CD8-positive, alpha-beta memory T cell (primary cell): ENCODE data around the gene SLC6A14. TPM values are rescaled to one million over a fixed set of nuclear protein-coding genes. Genes with fewer than 3 reads are reported as not detected.

Source experiments
- polyA plus RNA-seq: library from polyadenylated mRNA; unstranded; fragments of 300-500 nt; fragmentation: Illumina TruSeq; gene quantifications from one replicate; pipeline ENCODE4 v1.2.3, GENCODE V29; 2021
- total RNA-seq, 2 experiments: library from RNA; stranded (reverse); gene quantifications; one replicate each; pipeline ENCODE4 v1.2.3, GENCODE V29; 2021

Gene SLC6A14
- total and polyA plus RNA-seq, 3 experiments from 2014 or later = not detected

Other genes with a start within 250 kb of the SLC6A14 start
- not detected for gene CT83, start 26.4 kb downstream of the SLC6A14 start, total RNA-seq
- not detected for gene CT83, start 26.4 kb downstream of the SLC6A14 start, polyA plus RNA-seq